HG02759 (cell line): Measurements from ENCODE around the gene ADGRF1.
"Not testable (repeated sequence)": the region's sequence is repeated elsewhere in the genome, so short reads cannot be mapped to it uniquely, and the experiment has no call there.

Experiments
- ATAC-seq: cut with Tn5 transposase; IDR thresholded peaks from one replicate; pipeline ENCODE4 v1.9.1; 2021; ENCODE audit warnings: mild to moderate bottlenecking, moderate library complexity; ENCODE audit not compliant: unreplicated experiment

The ADGRF1 gene

DNA sequence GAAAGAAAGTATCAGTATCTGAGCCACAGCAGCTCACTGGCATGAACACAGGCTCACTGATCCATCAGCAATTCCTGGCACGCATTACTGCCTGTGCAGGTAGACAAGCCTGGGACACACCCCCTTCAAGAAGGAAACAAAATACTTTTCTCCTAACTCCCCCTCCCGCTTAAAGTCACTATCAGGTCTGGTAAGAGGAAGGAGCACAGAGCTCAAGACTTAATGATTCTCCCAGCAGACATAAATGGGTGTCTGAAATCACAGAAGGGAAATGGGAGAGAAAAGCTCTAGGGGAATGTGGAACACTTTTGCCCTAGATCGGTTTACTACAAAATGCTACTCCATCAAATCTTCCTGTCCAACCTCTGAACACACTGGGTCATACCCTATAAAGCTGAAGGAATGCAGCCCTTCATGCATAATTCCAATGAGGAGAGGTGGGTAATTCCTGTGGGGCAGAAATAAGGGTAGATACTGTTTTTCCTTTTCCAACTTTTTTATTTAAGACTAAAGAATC lies at the start of gene ADGRF1:
ADGRF1 (minus strand) TSS at position 58 of the 517 bp plus-strand sequence. CDS start 13,271 bp downstream, outside the sequence.
- ATAC-seq: no peak

DNA sequence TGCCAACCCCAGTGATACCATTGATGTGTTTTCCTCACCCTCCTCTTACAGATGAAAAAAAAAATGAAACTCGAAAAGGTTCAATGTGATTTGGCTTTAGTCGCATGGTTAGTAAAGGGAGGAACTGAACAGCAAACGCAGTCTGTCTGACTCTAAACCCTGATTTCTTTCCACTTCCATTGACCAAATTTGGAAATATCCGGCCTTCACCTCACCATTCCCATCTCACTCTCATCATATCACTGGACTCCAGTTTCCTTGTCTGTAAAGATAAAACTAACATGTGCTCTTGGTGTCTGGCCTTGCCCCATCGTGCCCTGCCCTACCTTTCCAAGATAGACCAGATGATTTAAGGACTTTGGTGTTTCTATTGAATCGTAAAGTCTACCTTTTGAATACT lies 48.7 kb upstream of the ADGRF1 start:
- ATAC-seq: no peak

DNA sequence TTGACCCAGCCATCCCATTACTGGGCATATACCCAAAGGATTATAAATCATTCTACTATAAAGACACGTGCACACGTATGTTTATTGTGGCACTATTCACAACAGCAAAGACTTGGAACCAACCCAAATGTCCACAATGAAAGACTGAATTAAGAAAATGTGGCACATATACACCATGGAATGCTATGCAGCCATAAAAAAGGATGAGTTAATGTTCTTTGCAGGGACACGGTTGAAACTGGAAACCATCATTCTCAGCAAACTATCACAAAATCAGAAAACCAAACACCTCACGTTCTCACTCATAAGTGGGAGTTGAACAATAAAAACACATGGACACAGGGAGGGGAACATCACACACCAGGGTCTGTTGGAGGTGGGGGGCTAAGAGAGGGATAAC lies 47.3 kb upstream of the ADGRF1 start:
- not testable (repeated sequence) for ATAC-seq

DNA sequence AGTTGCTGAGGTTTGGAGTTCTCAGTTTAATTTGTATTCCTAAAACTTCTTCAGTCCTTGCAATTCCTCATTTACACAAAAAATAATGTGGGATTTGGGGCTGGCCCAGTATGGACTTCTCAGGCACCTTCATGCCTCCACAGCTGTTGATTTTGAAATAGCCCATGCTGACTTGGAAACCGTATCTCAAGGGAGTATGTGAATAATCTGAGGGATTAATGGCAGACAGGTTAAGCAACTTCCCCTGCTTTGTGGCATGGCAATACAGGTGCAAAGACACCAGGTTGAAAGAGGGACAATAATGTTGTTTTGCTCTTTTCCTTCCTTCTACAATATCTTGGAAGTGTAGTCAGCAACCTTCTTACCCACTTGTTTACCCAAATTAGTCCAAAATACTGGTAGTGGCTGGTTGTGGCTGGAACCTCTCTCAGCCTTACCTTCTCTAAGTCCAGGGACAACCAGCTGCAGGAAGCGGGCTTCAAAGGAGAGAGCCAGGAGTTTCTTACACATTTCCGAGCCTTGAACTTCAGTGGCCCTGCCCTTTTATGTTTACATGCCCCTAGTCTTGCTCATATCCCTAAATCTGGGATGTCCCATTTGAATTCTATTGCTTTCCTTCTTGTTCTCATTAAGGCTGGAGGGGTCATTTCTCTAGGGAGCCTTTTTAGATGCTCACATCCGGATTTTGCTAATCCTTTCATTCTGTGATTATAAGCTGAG lies 44.1 kb upstream of the ADGRF1 start:
- ATAC-seq: no peak

DNA sequence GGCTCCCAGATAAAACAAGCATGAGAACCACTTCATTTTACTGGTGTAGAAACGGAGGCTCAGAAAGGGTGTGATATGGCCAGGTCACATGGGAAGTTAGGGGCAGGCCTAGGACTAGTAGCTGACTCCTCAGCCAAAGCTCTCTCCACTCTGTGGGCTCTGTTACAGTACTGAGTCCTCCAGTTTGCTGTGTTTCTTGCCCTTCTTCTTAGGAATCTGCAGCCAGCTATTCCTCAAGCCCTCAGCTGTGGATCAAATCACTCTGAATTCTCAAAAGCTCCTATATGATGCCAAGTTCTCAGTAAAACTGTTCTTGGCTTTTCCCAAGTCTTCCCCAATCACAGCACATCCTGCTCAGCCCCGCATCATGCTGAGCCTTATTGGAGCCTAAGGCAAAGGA lies 42.5 kb upstream of the ADGRF1 start:
- no peak for ATAC-seq

DNA sequence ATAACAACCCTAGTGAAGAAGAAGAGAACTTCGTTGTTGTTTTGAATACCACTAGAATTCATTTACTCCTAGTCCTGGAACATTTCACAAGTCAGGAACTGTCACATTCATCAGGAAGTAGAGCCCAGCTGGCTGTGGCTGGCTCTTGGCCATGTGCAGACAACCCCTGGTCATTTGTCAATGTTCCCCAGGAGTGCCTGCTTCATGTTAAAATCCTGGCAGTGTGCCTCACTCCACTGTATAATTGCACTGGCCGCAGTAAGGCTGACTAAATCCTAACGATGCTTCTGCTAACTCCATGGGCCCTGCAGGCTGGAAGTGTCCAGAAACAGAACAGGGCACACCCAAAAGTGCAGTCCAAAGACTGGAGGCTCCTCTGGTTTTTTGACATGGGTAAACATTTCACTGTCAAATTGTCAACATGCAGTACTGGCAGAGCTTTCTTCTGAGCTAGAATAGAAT lies 41.5 kb upstream of the ADGRF1 start:
- no peak for ATAC-seq

DNA sequence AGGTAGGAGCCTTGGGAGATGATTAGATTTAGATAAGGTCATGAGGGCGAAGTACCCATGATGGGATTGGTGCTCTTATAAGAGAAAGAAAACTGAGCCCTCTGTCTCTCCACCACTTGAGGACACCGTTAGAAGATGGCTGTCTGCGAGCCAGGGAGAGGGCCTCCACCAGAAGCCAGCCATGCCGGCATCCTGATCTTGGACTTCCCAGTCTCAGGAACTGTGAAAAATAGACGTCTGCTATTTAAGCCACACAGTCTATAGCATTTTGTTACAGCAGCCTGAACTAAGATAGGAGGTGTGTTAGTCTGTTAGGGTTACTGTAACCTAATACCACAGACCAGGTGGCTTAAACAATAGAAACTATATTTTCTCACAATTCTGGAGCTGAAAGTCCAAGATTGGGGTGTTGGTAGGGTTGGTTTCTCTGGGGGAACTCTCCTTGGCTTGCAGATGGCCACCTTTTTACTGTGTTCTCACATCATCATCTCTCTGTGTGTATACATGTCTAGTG lies 38.0 kb upstream of the ADGRF1 start:
- ATAC-seq: no peak

DNA sequence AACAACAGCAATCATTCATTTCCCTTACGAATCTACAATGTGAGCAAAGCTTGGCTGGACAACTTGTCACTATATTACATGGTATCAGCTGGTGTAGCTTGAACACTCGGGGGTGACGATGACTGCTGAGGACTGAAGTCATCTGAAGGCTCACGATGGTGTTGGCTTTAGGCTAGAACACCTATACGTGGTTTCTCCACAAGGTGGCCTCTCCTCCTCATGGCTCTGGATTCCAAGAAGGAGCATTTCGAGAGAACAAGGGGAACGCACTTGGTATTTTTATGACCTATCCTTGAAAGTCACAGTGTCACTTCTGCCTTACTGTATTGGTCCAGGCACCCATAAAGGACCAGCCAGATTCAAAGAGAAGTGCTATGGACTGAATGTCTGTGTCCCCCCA lies 37.5 kb upstream of the ADGRF1 start:
- no peak for ATAC-seq

DNA sequence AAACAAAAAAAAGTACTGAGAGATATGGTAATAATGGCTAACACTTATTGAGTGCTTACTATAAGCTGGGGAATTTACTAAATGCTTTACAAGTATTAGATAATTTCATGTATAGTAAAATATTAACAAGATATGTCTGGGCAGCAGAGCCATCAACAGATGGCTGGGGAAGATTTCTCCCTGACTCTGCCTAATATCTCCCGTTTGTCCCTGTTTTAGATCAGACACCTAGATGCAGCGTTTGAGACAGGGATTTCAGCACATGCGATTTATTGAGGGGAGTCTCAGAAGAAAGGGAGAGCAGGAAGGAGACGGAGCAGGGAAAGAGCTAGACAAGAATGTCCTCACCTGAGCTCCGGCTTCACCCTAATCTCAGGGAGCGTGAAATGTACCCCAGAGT lies 36.9 kb upstream of the ADGRF1 start:
- no peak for ATAC-seq

DNA sequence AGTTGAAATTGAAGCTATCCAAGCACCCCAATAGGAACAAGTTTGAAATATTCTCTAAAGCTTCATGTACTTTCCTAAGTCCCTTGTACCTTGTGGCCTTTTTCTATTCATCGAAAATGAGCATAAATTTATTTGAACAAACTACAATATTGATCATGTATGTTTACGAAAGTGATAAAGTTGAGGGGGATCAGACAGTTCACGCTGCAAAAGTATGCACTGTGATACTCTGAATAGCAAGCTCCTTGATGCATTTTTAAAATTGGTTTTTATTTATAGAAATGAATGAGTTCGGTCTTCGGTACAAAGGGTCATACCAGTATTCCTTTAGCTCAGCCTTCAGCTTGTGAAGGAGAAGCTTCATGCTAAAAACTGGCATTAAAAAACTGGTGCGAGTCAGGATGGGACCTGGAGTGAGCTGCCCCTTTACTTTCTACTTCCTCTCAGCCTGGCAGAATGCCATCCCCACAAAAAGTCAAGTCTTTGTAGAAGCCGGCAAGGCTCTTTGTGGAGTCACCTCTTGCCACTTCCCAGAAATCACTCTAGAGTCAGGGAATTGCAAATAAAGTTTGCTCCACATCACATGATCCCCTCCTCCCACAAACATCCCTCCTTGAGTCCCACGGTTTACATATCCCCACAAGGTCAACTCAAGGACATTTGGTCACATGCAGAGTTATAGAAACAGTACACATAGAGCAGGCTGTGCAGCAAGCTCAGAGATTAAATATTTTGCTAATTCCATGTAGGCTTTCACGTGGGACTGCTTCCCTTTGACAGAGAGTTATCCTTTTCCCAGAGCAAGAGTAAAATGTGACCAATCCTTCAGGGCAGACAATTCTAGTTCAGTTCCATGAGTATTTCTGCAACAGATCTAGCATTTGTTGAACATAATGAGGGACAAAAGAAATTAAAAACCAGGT lies 34.6 kb upstream of the ADGRF1 start:
- ATAC-seq: no peak

DNA sequence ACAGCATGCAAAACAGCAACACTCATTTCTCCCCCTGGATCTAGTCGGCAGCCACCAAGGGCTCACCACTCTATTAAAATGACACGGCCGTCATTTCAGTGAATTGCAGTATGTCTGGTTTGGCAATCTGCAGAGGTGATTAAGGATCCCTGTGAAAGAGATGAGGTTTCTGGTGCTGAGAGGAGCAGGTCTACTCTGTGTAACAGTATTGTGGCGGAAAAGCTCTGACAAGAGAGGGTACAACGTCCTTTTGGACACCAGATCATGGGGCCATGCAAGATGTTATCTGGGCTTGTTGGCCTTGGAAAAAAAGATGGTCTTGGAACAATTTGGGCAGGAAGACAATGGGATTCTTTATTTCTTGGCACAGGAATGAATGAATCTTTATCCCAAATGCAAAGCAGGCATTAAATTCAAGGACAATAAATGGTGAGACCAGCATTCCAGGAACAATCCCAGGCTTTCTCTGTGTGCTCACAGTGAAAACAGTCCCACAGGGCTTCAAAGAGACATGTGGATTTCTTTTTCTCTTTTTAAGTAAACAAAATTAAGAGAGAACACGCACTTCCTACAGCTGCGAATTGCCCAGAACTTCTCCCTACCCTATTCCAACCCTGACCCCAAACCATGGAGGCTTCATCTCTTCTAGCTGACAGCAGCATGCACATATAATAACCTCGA lies 33.7 kb upstream of the ADGRF1 start:
- ATAC-seq: no peak

DNA sequence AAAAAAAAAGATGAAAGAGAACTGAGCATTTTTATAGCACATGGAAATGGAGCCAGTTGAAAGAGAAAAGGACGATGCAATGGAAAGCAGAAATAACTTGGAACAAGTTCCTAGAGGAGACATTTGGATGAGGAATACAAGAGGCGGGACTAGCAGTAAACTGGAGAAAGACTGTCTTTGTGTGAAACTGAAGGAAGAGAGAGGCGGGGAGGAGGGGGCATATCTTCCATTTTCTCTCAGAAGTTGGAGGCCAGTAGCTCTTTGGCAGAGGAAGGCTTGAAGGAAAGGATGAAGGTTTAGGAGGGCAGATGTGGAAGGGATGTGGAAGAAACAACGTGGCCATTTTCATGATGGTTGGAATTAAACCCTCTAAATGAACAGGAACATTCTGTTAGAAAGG lies 33.0 kb upstream of the ADGRF1 start:
- ATAC-seq: no peak

DNA sequence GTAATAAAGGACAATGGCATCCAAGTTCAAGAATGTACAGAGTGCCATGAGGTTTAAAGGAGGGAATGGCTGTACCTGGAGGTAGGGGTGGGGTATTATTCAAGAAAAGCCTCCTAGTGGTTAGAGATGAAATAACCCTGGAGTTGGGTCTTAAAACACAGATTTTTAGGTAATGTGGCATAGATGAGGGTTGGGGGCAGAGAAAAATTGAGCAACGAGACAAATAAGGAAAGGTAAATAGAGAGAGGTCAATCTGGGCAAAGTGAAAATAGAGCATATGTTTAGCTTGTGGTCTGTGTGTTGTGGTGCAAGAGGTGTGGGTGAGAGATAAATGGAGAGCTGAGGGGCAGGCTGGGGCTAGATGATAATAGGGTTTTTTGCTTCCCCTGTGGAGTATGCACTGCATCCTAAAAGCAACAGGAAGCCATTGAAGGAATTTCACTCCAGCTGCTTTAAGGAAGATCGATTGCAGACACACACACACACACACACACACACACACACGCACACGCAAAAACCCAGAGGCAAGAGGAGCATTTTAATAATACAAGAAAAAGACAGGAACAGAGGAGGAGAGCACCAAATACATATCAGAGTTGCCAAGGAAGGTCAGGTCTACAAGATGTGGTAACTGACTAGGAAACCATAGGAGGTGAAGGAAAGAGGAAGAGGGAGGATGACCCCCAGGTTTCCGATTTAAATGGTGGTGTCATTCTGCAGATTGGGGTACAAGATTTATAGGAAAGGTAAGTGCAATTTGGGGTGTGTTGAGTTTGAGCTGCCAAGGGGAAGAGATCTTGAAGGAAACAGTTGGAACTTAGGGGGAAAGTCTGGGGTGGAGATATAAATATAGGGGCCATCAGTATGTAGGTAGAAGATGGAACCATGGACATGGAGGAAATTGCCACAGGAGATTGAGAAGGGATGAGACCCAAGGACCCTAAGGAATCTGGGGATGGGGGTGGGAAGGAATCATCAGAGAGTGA lies 31.3 kb upstream of the ADGRF1 start:
- ATAC-seq: no peak

DNA sequence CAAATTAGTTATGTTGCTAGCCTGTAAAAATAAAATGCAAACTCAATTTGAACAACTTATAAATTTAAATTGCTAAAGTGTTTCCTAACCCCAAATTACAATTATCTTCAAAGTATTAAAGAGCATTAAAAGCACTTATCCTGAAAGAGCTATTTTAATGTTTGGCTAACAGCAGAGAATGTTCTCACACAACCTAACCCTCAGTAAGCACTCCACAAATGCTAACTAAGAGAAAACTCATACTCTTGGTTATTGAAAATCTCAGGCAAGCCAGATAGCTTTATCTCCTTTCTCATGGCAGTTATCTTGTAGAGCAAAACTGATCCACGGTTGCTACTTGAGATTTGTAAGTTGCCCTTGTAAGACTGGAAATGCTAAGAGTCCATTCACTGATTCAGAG lies 30.5 kb upstream of the ADGRF1 start:
- no peak for ATAC-seq

DNA sequence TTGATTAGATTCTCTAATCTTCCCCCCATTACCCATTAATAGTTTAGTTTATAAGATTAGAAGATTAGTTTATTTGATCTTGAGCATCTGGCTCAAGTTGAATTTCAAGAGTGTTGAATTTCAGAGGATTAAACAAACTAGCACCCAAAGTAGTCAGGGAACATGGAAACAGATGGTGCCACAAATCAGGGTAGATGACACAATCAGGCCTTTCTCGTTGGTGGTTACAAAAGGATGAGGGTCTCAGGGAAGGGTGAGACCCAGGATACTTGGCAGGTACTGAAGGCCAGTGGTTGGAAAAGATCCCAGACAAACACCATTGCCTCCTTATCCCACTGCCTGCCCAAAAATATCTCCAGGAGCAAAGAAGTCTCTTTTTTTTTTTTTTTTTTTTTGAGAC lies 29.5 kb upstream of the ADGRF1 start:
- no peak for ATAC-seq

DNA sequence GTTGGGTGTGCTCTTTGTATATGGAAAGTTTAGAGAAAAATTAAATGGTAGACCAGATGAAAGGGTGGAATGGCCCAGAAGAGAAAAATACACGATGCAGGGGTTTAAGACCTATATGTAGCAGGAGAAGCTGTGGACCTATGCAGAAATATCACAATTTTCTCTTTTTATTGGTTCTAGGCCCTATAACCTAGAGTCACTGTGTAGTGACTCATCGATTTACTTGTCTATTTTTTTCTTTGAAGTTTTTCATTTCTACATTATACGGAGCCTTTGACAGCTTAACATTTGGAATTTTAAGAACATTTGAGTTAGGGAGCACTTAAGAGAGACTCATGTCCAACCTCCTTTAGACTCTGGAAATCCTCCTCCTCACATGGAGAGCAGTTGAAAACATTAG lies 28.3 kb upstream of the ADGRF1 start:
- ATAC-seq: no peak

DNA sequence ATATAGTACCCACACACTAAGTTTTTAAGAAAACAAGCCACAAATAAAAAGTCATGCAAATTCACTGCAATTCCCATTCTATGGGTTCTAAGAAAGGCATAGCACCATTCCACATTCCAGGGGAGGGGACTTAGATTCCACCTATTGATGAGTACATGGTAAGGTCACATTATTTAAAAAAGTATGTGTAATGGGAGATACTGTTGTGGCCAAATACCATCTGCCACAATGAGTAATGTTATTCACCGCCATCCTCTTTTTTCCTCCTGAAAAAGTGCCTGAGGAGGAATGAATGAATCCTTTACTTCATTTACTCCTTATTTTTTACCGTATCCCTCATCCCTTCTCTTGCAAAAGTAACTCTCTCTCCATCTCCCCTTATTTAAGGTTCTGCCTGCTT lies 27.0 kb upstream of the ADGRF1 start:
- ATAC-seq: no peak

DNA sequence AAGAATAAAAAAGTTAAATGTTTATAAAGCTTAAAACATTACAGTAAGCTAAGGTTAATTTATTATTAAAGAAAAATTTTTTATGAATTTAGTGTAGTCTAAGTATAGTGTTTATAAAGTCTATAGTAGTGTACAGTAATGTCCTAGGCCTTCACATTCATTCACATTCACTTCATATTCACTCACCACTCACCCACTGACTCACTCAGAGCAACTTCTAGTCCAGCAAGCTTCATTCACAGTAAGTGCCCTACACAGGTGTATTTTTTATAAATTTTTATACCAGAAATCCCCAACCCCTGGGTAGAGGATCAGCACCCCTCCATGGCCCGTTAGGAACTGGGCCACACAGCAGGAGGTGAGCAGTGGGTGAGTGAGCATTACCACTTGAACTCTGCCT lies 24.3 kb upstream of the ADGRF1 start:
- no peak for ATAC-seq

DNA sequence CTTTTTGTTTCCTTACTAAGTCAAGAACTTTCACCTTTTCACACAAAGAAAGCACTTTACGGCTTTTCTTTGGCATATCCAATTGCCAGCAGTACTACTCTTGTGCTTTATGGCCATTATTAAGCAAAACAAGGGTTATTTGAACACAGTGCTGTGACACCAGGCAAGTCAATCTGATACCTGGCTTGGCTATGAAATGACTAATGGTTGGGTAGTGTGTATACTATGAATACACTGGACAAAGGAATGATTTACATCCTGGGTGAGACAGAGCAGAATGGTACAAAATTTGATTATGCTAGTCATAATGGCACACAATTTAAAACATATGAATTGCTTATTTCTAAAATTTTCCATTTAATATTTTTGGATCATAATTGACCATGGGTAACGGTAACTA lies 22.1 kb upstream of the ADGRF1 start:
- peak; percentile 80 for ATAC-seq

DNA sequence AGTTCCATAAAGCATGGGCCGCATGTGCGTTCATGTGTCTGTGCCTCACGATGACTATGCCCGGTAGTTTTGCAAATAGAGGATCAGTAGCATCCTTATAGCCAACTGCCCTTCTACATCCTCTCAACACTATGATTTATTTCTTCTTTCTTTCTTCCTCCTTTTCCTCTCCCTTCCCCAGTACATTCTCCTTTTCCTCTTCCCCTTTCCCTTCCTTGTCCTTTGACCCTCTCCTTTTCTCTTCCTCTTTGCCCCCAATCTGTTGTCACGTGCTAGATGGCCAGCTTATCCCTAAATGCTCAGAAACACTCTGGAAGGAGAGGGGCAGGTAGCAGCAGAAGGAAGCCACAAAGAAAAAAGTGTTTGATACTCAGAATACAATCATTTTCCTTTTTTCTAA lies 20.2 kb upstream of the ADGRF1 start:
- no peak for ATAC-seq
